Chondrocyte (in vitro differentiated cells): ENCODE measurements around the gene NPAS2. TPM values are rescaled to one million over a fixed set of nuclear protein-coding genes. Genes with fewer than 3 reads are reported as not detected.

Experiments
- DNase-seq: peaks from one replicate; pipeline ENCODE4 v3.0.0; 2021; ENCODE audit warnings: mixed read lengths, low spot score
- H3K27ac Mint-ChIP-seq: one replicate; pipeline ENCODE4 v1.8.0; 2021; ENCODE audit warnings: mild to moderate bottlenecking, moderate library complexity, mixed read lengths; ENCODE audit not compliant: unreplicated experiment
- H3K27me3 Mint-ChIP-seq: 2 replicates; pipeline ENCODE4 v1.8.0; 2021; ENCODE audit warnings: low read depth, mixed read lengths
- H3K36me3 Mint-ChIP-seq: 2 replicates; pipeline ENCODE4 v1.8.0; 2021; ENCODE audit warnings: low read depth, mixed read lengths
- H3K4me1 Mint-ChIP-seq: 2 replicates; pipeline ENCODE4 v1.8.0; 2021; ENCODE audit warnings: low read depth, mild to moderate bottlenecking, mixed read lengths
- H3K4me3 Mint-ChIP-seq: one replicate; pipeline ENCODE4 v1.8.0; 2021; ENCODE audit warnings: mild to moderate bottlenecking, moderate library complexity, mixed read lengths; ENCODE audit not compliant: unreplicated experiment
- H3K9me3 Mint-ChIP-seq: 2 replicates; pipeline ENCODE4 v1.8.0; 2021; ENCODE audit warnings: low read depth, mixed read lengths
- CTCF ChIP-seq: fragments of 200-600 bp; sonication (generic); IDR thresholded peaks from 2 replicates; pipeline ENCODE4 v1.5.0; 2021; ENCODE audit warnings: antibody characterized with exemption, mild to moderate bottlenecking, moderate library complexity
- long read RNA-seq: library from polyadenylated mRNA; stranded (forward); transcript quantifications from one replicate; pipeline ENCODE4 v2.0.0, GENCODE V29; 2021
- total RNA-seq: library from RNA; stranded (reverse); gene quantifications from 3 replicates; pipeline ENCODE4 v1.2.1, GENCODE V29; 2021

The NPAS2 gene
- total RNA-seq: 21.7 to 25.6 TPM (median 24.0 TPM) in 3 replicates
- long read RNA-seq, full-length matches to known transcripts: 1 of 13 reads
- long read RNA-seq, partial matches to known transcripts: 5 of 13 reads
- long read RNA-seq, other reads (novel, unspliced or antisense): 7 of 13 reads

- DNase-seq: no peak
- TF ChIP-seq CTCF: no peak
- peak within 1 kb of the TSS; percentile 88 for H3K27ac Mint-ChIP-seq
Measured at GRCh38 chr2:100819370-100820272, at the start of gene NPAS2. NPAS2 (plus strand) TSS chr2:100820139; CDS start chr2:100904755, 84,616 bp downstream.

GRCh38 chr2:100771125-100771524 lies 48.8 kb upstream of the NPAS2 start:
- Mint-ChIP-seq H3K36me3 (no peaks in the 10 kb centered on the region), H3K27ac (no peak overlapping the region), H3K4me3 (no peak overlapping the region), H3K9me3 (no peaks in the 10 kb centered on the region), H3K4me1 (peaks cover 21% of the 10 kb centered on the region), H3K27me3 (peaks cover 5% of the 10 kb centered on the region)
- DNase-seq: no peak
- no peak for TF ChIP-seq CTCF

More at GRCh38 chr2:100819370-100820272, at the start of gene NPAS2:
- Mint-ChIP-seq H3K27me3 (no peaks in the 10 kb centered on the region), H3K9me3 (no peaks in the 10 kb centered on the region), H3K36me3 (no peaks in the 10 kb centered on the region), H3K4me3 (peak within 1 kb of the TSS; percentile 82), H3K4me1 (peaks cover 46% of the 10 kb centered on the region)

- TF ChIP-seq CTCF: no peak
- no peaks in the 10 kb centered on the region for H3K4me1 Mint-ChIP-seq
- peaks cover 6% of the 10 kb centered on the region for H3K27me3 Mint-ChIP-seq
- no peaks in the 10 kb centered on the region for H3K36me3 Mint-ChIP-seq
- no peaks in the 10 kb centered on the region for H3K9me3 Mint-ChIP-seq
- DNase-seq: no peak
- H3K27ac Mint-ChIP-seq: no peak overlapping the region
- H3K4me3 Mint-ChIP-seq: no peak overlapping the region
Measured at GRCh38 chr2:100773538-100773937, 46.4 kb upstream of the NPAS2 start.

GRCh38 chr2:100776445-100776844 lies 43.5 kb upstream of the NPAS2 start:
- no peak for TF ChIP-seq CTCF
- no peaks in the 10 kb centered on the region for H3K4me1 Mint-ChIP-seq
- DNase-seq: no peak
- H3K27ac Mint-ChIP-seq: no peak overlapping the region
- no peaks in the 10 kb centered on the region for H3K9me3 Mint-ChIP-seq
- H3K36me3 Mint-ChIP-seq: no peaks in the 10 kb centered on the region
- peaks cover 15% of the 10 kb centered on the region for H3K27me3 Mint-ChIP-seq
- H3K4me3 Mint-ChIP-seq: no peak overlapping the region

- Mint-ChIP-seq H3K4me3 (no peak overlapping the region), H3K9me3 (no peaks in the 10 kb centered on the region), H3K27ac (no peak overlapping the region), H3K27me3 (peaks cover 15% of the 10 kb centered on the region), H3K36me3 (no peaks in the 10 kb centered on the region), H3K4me1 (peaks cover 5% of the 10 kb centered on the region)
- DNase-seq: no peak
- no peak for TF ChIP-seq CTCF
Measured at GRCh38 chr2:100778637-100779450, 41.1 kb upstream of the NPAS2 start.
